Nephron (organoid): Measurements from ENCODE around the gene USH2A.

ENCODE experiments used
- H3K27ac Mint-ChIP-seq, 3 experiments: 2 replicates each; pipeline ENCODE4 v1.8.0; 2020; ENCODE audit warnings: mixed read lengths in 3 of 3, mild to moderate bottlenecking in 2 of 3, moderate library complexity in 1 of 3
- H3K27me3 Mint-ChIP-seq: 2 replicates; pipeline ENCODE4 v1.8.0; 2021; ENCODE audit warnings: low read depth, mild to moderate bottlenecking, moderate library complexity, mixed read lengths
- H3K36me3 Mint-ChIP-seq: 2 replicates; pipeline ENCODE4 v1.8.0; 2020; ENCODE audit warnings: low read depth, mixed read lengths
- H3K4me1 Mint-ChIP-seq: 2 replicates; pipeline ENCODE4 v1.8.0; 2020; ENCODE audit warnings: mixed read lengths
- H3K4me3 Mint-ChIP-seq, 3 experiments: 2 replicates each; pipeline ENCODE4 v1.8.0; 2020; ENCODE audit warnings: mild to moderate bottlenecking in 3 of 3, mixed read lengths in 3 of 3, moderate library complexity in 2 of 3
- H3K9me3 Mint-ChIP-seq: 2 replicates; pipeline ENCODE4 v1.8.0; 2020; ENCODE audit warnings: mixed read lengths
- CTCF ChIP-seq, 3 experiments: fragments of 200-600 bp; sonication (generic); IDR thresholded peaks; one replicate each; pipeline ENCODE4 v1.5.0; 2021; ENCODE audit warnings: antibody characterized with exemption in 3 of 3; ENCODE audit not compliant: unreplicated experiment in 3 of 3

USH2A gene

GRCh38 chr1:215720126-215720525 is 703.1 kb downstream of the USH2A start:
- Mint-ChIP-seq H3K4me1 (no peaks in the 10 kb centered on the region), H3K4me3 (no peak overlapping the region), H3K27me3 (peaks cover 5% of the 10 kb centered on the region), H3K9me3 (no peaks in the 10 kb centered on the region), H3K36me3 (no peaks in the 10 kb centered on the region), H3K27ac (no peak overlapping the region)
- TF ChIP-seq CTCF (IDR thresholded peaks at IDR 0.05; ENCODE audit: unreplicated experiment in 3 of 3), result no peak

GRCh38 chr1:215719552-215719951 is 703.7 kb downstream of the USH2A start:
- TF ChIP-seq CTCF (IDR thresholded peaks at IDR 0.05; ENCODE audit: unreplicated experiment in 3 of 3), result no peak
- no peak overlapping the region for H3K27ac Mint-ChIP-seq
- no peaks in the 10 kb centered on the region for H3K36me3 Mint-ChIP-seq
- H3K9me3 Mint-ChIP-seq, result no peaks in the 10 kb centered on the region
- H3K4me1 Mint-ChIP-seq, result no peaks in the 10 kb centered on the region
- H3K27me3 Mint-ChIP-seq, result peaks cover 4% of the 10 kb centered on the region
- H3K4me3 Mint-ChIP-seq, result no peak overlapping the region

GRCh38 chr1:215718575-215719287 is 704.5 kb downstream of the USH2A start:
- no peak overlapping the region for H3K27ac Mint-ChIP-seq
- peaks cover 4% of the 10 kb centered on the region for H3K27me3 Mint-ChIP-seq
- no peaks in the 10 kb centered on the region for H3K9me3 Mint-ChIP-seq
- H3K4me1 Mint-ChIP-seq, result no peaks in the 10 kb centered on the region
- no peaks in the 10 kb centered on the region for H3K36me3 Mint-ChIP-seq
- no peak overlapping the region for H3K4me3 Mint-ChIP-seq
- TF ChIP-seq CTCF (IDR thresholded peaks at IDR 0.05; ENCODE audit: unreplicated experiment in 3 of 3), result no peak

GRCh38 chr1:215717677-215718426 is 705.4 kb downstream of the USH2A start:
- Mint-ChIP-seq H3K9me3 (no peaks in the 10 kb centered on the region), H3K4me1 (no peaks in the 10 kb centered on the region), H3K4me3 (no peak overlapping the region), H3K36me3 (no peaks in the 10 kb centered on the region), H3K27me3 (no peaks in the 10 kb centered on the region), H3K27ac (no peak overlapping the region)
- no peak for TF ChIP-seq CTCF (IDR thresholded peaks at IDR 0.05; ENCODE audit: unreplicated experiment in 3 of 3)

GRCh38 chr1:215710899-215711225 is 712.4 kb downstream of the USH2A start:
- Mint-ChIP-seq H3K9me3 (no peaks in the 10 kb centered on the region), H3K36me3 (no peaks in the 10 kb centered on the region), H3K27ac (no peak overlapping the region), H3K27me3 (no peaks in the 10 kb centered on the region), H3K4me1 (no peaks in the 10 kb centered on the region), H3K4me3 (no peak overlapping the region)
- no peak for TF ChIP-seq CTCF (IDR thresholded peaks at IDR 0.05; ENCODE audit: unreplicated experiment in 3 of 3)
